IMR-90 (cell line): ENCODE data around the gene LRRC57. TPM values are rescaled to one million over a fixed set of nuclear protein-coding genes. Genes with fewer than 3 reads are reported as not detected.

Source experiments
- ATAC-seq: fragments of 200-7000 bp; cut with Tn5 transposase; 2 replicates; pipeline ENCODE4 v1.9.1; 2020; ENCODE audit warnings: low read depth, mild to moderate bottlenecking, moderate library complexity
- BruUV-seq: library from RNA; stranded (reverse); fragments of 400-500 nt; replicated peaks from 2 replicates; lab custom pipeline; 2021; lab: Mats Ljungman, UMichigan
- CTCF ChIA-PET: fragments of 300-600 bp; formaldehyde crosslinking; extraction: SDS; loops from one replicate; lab custom pipeline; 2021; ENCODE audit warnings: antibody characterized with exemption; lab: Yijun Ruan, JAX
- POLR2A ChIA-PET: fragments of 300-600 bp; sonication (Branson Sonifier 250); formaldehyde crosslinking; loops from one replicate; lab custom pipeline; 2022; ENCODE audit warnings: antibody characterized with exemption; ENCODE audit not compliant: unreplicated experiment; lab: Charles Lee
- DNase-seq: peaks from one replicate; pipeline ENCODE4 v3.0.0; 2013
- H2AFZ ChIP-seq: replicated peaks from 2 replicates; pipeline ENCODE3; 2013; ENCODE audit warnings: low read length, mild to moderate bottlenecking; ENCODE audit not compliant: poor library complexity
- H2AK5ac ChIP-seq: 2 replicates; pipeline ENCODE4 v1.6.1; 2013; ENCODE audit warnings: low read depth, low read length, inconsistent platforms
- H2AK9ac ChIP-seq: replicated peaks from 2 replicates; pipeline ENCODE3; 2013; ENCODE audit warnings: mild to moderate bottlenecking, low read depth, low read length, moderate library complexity; ENCODE audit not compliant: poor library complexity
- H2BK120ac ChIP-seq: 2 replicates; pipeline ENCODE4 v1.6.1; 2013; ENCODE audit warnings: low read depth, low read length, inconsistent platforms
- H2BK15ac ChIP-seq: 3 replicates; pipeline ENCODE4 v1.6.1; 2013; ENCODE audit warnings: low read depth, low read length, inconsistent platforms
- H2BK20ac ChIP-seq: 2 replicates; pipeline ENCODE4 v1.6.1; 2013; ENCODE audit warnings: low read depth, mild to moderate bottlenecking, inconsistent platforms, low read length, moderate library complexity
- H2BK5ac ChIP-seq: 2 replicates; pipeline ENCODE4 v1.6.1; 2013; ENCODE audit warnings: mild to moderate bottlenecking, low read depth, low read length, inconsistent platforms; ENCODE audit not compliant: poor library complexity, severe bottlenecking
- H3K14ac ChIP-seq: replicated peaks from 2 replicates; pipeline ENCODE4 v1.6.1; 2013; ENCODE audit warnings: low read depth, low read length, inconsistent platforms
- H3K18ac ChIP-seq: 2 replicates; pipeline ENCODE4 v1.6.1; 2013; ENCODE audit warnings: low read depth, low read length, control low read depth
- H3K23ac ChIP-seq: 2 replicates; pipeline ENCODE4 v1.6.1; 2013; ENCODE audit warnings: low read depth, low read length, inconsistent platforms
- H3K27ac ChIP-seq: 2 replicates; pipeline ENCODE4 v1.5.1; 2013; ENCODE audit warnings: mild to moderate bottlenecking, control low read depth, low read length; ENCODE audit not compliant: insufficient read depth
- H3K27me3 ChIP-seq: 2 replicates; pipeline ENCODE4 v1.6.1; 2013; ENCODE audit warnings: low read length; ENCODE audit not compliant: control insufficient read depth, insufficient read depth
- H3K36me3 ChIP-seq: 2 replicates; pipeline ENCODE4 v1.6.1; 2013; ENCODE audit warnings: low read length, mixed read lengths; ENCODE audit not compliant: control insufficient read depth, insufficient read depth
- H3K4ac ChIP-seq: 2 replicates; pipeline ENCODE4 v1.6.1; 2013; ENCODE audit warnings: low read depth, low read length, inconsistent platforms
- H3K4me1 ChIP-seq: 2 replicates; pipeline ENCODE4 v1.6.1; 2013; ENCODE audit warnings: low read length, mixed read lengths; ENCODE audit not compliant: control insufficient read depth, insufficient read depth
- H3K4me2 ChIP-seq: 2 replicates; pipeline ENCODE4 v1.6.1; 2013; ENCODE audit warnings: low read depth, mild to moderate bottlenecking, control low read depth, low read length, moderate library complexity
- H3K4me3 ChIP-seq: 2 replicates; pipeline ENCODE4 v1.5.1; 2013; ENCODE audit warnings: low read depth, mild to moderate bottlenecking, control low read depth, low read length, moderate library complexity; ENCODE audit not compliant: insufficient read depth
- H3K56ac ChIP-seq: 2 replicates; pipeline ENCODE4 v1.6.1; 2013; ENCODE audit warnings: low read length, inconsistent platforms; ENCODE audit not compliant: insufficient read depth; ENCODE audit errors: extremely low read depth
- H3K79me1 ChIP-seq, 2 experiments: 2 replicates each; pipeline ENCODE4 v1.6.1; 2013; ENCODE audit warnings: low read length in 2 of 2, inconsistent platforms in 1 of 2, low read depth in 1 of 2
- H3K9ac ChIP-seq: 2 replicates; pipeline ENCODE4 v1.6.1; 2013; ENCODE audit warnings: low read depth, low read length, control low read depth
- H3K9me1 ChIP-seq: 2 replicates; pipeline ENCODE4 v1.6.1; 2013; ENCODE audit warnings: low read length, inconsistent platforms; ENCODE audit not compliant: insufficient read depth
- H3K9me3 ChIP-seq: 2 replicates; pipeline ENCODE4 v1.6.1; 2013; ENCODE audit warnings: low read length; ENCODE audit not compliant: control insufficient read depth, insufficient read depth
- H4K20me1 ChIP-seq: 2 replicates; pipeline ENCODE4 v1.6.1; 2013; ENCODE audit warnings: low read length, inconsistent platforms; ENCODE audit not compliant: insufficient read depth
- H4K5ac ChIP-seq: 2 replicates; pipeline ENCODE4 v1.6.1; 2013; ENCODE audit warnings: mild to moderate bottlenecking, low read depth, low read length, control low read depth
- H4K8ac ChIP-seq, 2 experiments: 2 replicates each; pipeline ENCODE4 v1.6.1; 2013; ENCODE audit warnings: low read depth in 2 of 2, low read length in 2 of 2, control low read depth in 1 of 2, inconsistent platforms in 1 of 2
- H4K91ac ChIP-seq: 2 replicates; pipeline ENCODE4 v1.6.1; 2013; ENCODE audit warnings: low read depth, low read length, inconsistent platforms; ENCODE audit not compliant: insufficient read depth
- BHLHE40 ChIP-seq: fragments of 150-350 bp; IDR thresholded peaks from 2 replicates; pipeline ENCODE4 v1.6.1; 2016; ENCODE audit warnings: mild to moderate bottlenecking, low read depth, low read length
- FOS ChIP-seq: fragments of 150-350 bp; IDR thresholded peaks from 2 replicates; pipeline ENCODE4 v1.6.1; 2016; ENCODE audit warnings: low read depth, low read length
- MXI1 ChIP-seq: IDR thresholded peaks from 2 replicates; pipeline ENCODE4 v1.6.1; 2012; ENCODE audit warnings: low read depth, mild to moderate bottlenecking, low read length, moderate library complexity, borderline replicate concordance
- RFX5 ChIP-seq: IDR thresholded peaks from 2 replicates; pipeline ENCODE4 v1.8.0; 2012; ENCODE audit warnings: low read depth, mild to moderate bottlenecking, low read length, moderate library complexity
- WGBS, 2 experiments: methylation state at CpG; one replicate each; pipeline versions ENCODE4 v1.1.5 to v1.1.7; 2013; ENCODE audit warnings: missing lambda C conversion rate in 2 of 2; ENCODE audit not compliant: insufficient read length in 1 of 2; ENCODE audit errors: extremely low coverage in 2 of 2; 5-methylcytosine and 5-hydroxymethylcytosine counted together
- dilution Hi-C: fragments of 300-500 bp; cut with HindIII; formaldehyde crosslinking; loops from one replicate; pipeline ENCODE4 v1.14.3; 2018; ENCODE audit warnings: low sequenced_read_pairs; ENCODE audit not compliant: unreplicated experiment
- in situ Hi-C: fragments of 300-500 bp; cut with MboI; formaldehyde crosslinking; loops from 3 replicates; pipeline ENCODE4 v1.14.3; 2019; ENCODE audit warnings: low sequenced_read_pairs, inconsistent platforms, mixed read lengths
- intact Hi-C: fragments of 100-400 bp; cut with micrococcal nuclease; formaldehyde crosslinking; loops from 2 replicates; pipeline ENCODE4 v1.10.0; 2022
- polyA plus RNA-seq, 3 experiments: library from polyadenylated mRNA; depleted of rRNA; stranded (reverse); fragments of >200 nt; gene quantifications; 2 replicates each; pipeline ENCODE4 v1.2.3, GENCODE V29; 2012; ENCODE audit warnings: low replicate concordance in 1 of 3
- total RNA-seq: library from RNA; depleted of rRNA; stranded (reverse); fragments of >200 nt; gene quantifications from 2 replicates; pipeline ENCODE4 v1.2.3, GENCODE V29; 2012

The LRRC57 gene
- total and polyA plus RNA-seq, 2 of the 4 experiments (the other 2 are of a cell fraction), result 9.5 to 11.3 TPM

GRCh38 chr15:42549032-42549491 lies 469 bp upstream of the LRRC57 start (continued):
- no peak for TF ChIP-seq MXI1
- no peak for TF ChIP-seq FOS

GRCh38 chr15:42547918-42548248 lies 710 bp downstream of the LRRC57 start:
- Histone ChIP-seq H3K18ac (peak overlapping the region; percentile 6), H3K4me1 (peaks cover 6% of the 10 kb centered on the region), H3K79me1 (peaks cover 21 to 55% of the 10 kb centered on the region in 2 experiments), H3K27me3 (no peaks in the 10 kb centered on the region), H4K91ac (no peak overlapping the region; the same call in 1 of the 2 replicates), H2BK15ac (no peak overlapping the region; the same call in 2 of the 3 replicates), H4K8ac (peak overlapping the region in 1 of 2 experiments; percentile 87; a peak in 2 of 4 replicates), H3K9me1 (0 out of 2 replicates have a peak, but pooled peaks cover 3% of the 10 kb centered on the region), H2AK5ac (peak overlapping the region; percentile 58; the same call in 1 of the 2 replicates), H3K4ac (peak overlapping the region; percentile 61), H4K20me1 (0 out of 2 replicates have a peak, but pooled peaks cover 4% of the 10 kb centered on the region), H2BK120ac (no peak overlapping the region), H3K9ac (peak overlapping the region; percentile 70), H3K4me2 (peak overlapping the region; percentile 73), H3K14ac (peak overlapping the region; percentile 76), H3K56ac (peak overlapping the region; percentile 48), H3K36me3 (peaks cover 15% of the 10 kb centered on the region), H3K9me3 (no peaks in the 10 kb centered on the region), H2BK20ac (no peak overlapping the region), H2BK5ac (peak overlapping the region; percentile 56), H3K4me3 (peak overlapping the region; percentile 85), H3K23ac (peak overlapping the region; percentile 91; the same call in 1 of the 2 replicates), H2AK9ac (peak overlapping the region; percentile 97), H2AFZ (peak overlapping the region; percentile 96), H4K5ac (peak overlapping the region; percentile 16; the same call in 1 of the 2 replicates), H3K27ac (peak overlapping the region; percentile 67)
- DNase-seq (peak; percentile 55), ATAC-seq (peak; percentile 42)
- no CpG with 5 or more reads among the region's 9 CpGs for WGBS, 2 experiments
- dilution Hi-C loops, result no loop called here
- in situ Hi-C loops, result no loop called here
- intact Hi-C loops, result loop anchor here (1.0 kb wide), 2 partner anchors 53 to 102 kb away; partner anchors contain the start of gene SNAP23
- ChIA-PET CTCF (interaction anchor here (0.8 kb wide), 1 partner anchor 9 kb away, joined by 6 read pairs; no protein-coding TSS in a partner anchor), POLR2A (no interaction called here)
- TF ChIP-seq BHLHE40, result no peak; the same call in 1 of the 2 replicates
- peak; percentile 59; the same call in 1 of the 2 replicates for TF ChIP-seq RFX5
- BruUV-seq, result no TSS peak
